Natural killer cell (primary cell): Measurements from ENCODE around the gene STARD10. TPM values are rescaled to one million over a fixed set of nuclear protein-coding genes. Genes with fewer than 3 reads are reported as not detected.

Source experiments
- ATAC-seq, 3 donors: fragments of 150-1000 bp in 2 of 3; fragments of 200-7000 bp in 1 of 3; cut with Tn5 transposase; 1 replicate in 1 of 3; 2 replicates in 2 of 3; pipeline ENCODE4 v1.10.0; 2021; ENCODE audit warnings: mild to moderate bottlenecking in 2 of 3, moderate library complexity in 2 of 3
- DNase-seq, 2 donors: peaks; one replicate each; pipeline versions ENCODE4 v3.0.0 to v3.0.0-alpha.2; 2013 to 2021; ENCODE audit warnings: mixed read lengths in 1 of 2
- H3K27ac ChIP-seq: one replicate; pipeline ENCODE4 v1.5.1; 2013; ENCODE audit warnings: mild to moderate bottlenecking, low read length
- H3K27me3 ChIP-seq: one replicate; pipeline ENCODE4 v1.6.1; 2013; ENCODE audit warnings: low read length; ENCODE audit not compliant: control insufficient read depth, insufficient read depth
- H3K36me3 ChIP-seq: one replicate; pipeline ENCODE4 v1.6.1; 2013; ENCODE audit warnings: low read length; ENCODE audit not compliant: control insufficient read depth, insufficient read depth
- H3K4me1 ChIP-seq: one replicate; pipeline ENCODE4 v1.6.1; 2013; ENCODE audit warnings: low read length; ENCODE audit not compliant: control insufficient read depth, insufficient read depth
- H3K4me3 ChIP-seq: one replicate; pipeline ENCODE4 v1.5.1; 2013; ENCODE audit warnings: low read length
- H3K9me3 ChIP-seq: one replicate; pipeline ENCODE4 v1.6.1; 2013; ENCODE audit warnings: low read length; ENCODE audit not compliant: control insufficient read depth, insufficient read depth
- H3K27ac Mint-ChIP-seq, 2 donors: one replicate each; pipeline ENCODE4 v1.8.0; 2022; ENCODE audit warnings: mild to moderate bottlenecking in 2 of 2, mixed read lengths in 2 of 2, moderate library complexity in 1 of 2
- H3K27me3 Mint-ChIP-seq, 2 donors: one replicate each; pipeline ENCODE4 v1.8.0; 2022; ENCODE audit warnings: low read depth in 2 of 2, mixed read lengths in 2 of 2
- H3K36me3 Mint-ChIP-seq: one replicate; pipeline ENCODE4 v1.8.0; 2022; ENCODE audit warnings: mixed read lengths
- H3K4me1 Mint-ChIP-seq, 2 donors: one replicate each; pipeline ENCODE4 v1.8.0; 2022; ENCODE audit warnings: mixed read lengths in 2 of 2
- H3K4me3 Mint-ChIP-seq: one replicate; pipeline ENCODE4 v1.8.0; 2022; ENCODE audit warnings: mild to moderate bottlenecking, moderate library complexity, mixed read lengths
- H3K9me3 Mint-ChIP-seq, 2 donors: one replicate each; pipeline ENCODE4 v1.8.0; 2022; ENCODE audit warnings: mixed read lengths in 2 of 2
- CTCF ChIP-seq: fragments of 200-600 bp; IDR thresholded peaks from one replicate; pipeline ENCODE4 v1.8.0; 2022; ENCODE audit warnings: antibody characterized with exemption
- WGBS: methylation state at CpG from one replicate; pipeline ENCODE4 v1.1.7; 2013; ENCODE audit warnings: missing lambda C conversion rate; ENCODE audit not compliant: insufficient coverage; 5-methylcytosine and 5-hydroxymethylcytosine counted together
- intact Hi-C: fragments of 100-400 bp; cut with micrococcal nuclease; formaldehyde crosslinking; loops from one replicate; pipeline ENCODE4 v1.14.2; 2022
- total RNA-seq, 4 donors: library from RNA; stranded (reverse); fragments of 120-200 nt in 1 of 4; gene quantifications; one replicate each; pipeline versions ENCODE4 v1.2.3 to v1.2.4, GENCODE V29; 2013 to 2022

The STARD10 gene
- total RNA-seq, 3 donors from 2014 or later (not counting 1 experiment from before 2014, with no cell fraction given) = 10.9 to 17.3 (median 11.7) TPM

- Mint-ChIP-seq H3K4me1 (peaks cover 10 to 18% of the 10 kb centered on the region in 2 donors), H3K27me3 (no peaks in the 10 kb centered on the region), H3K27ac (no peak overlapping the region), H3K4me3 (no peak overlapping the region), H3K36me3 (no peaks in the 10 kb centered on the region), H3K9me3 (no peaks in the 10 kb centered on the region)
- H3K36me3 ChIP-seq = peaks cover 2% of the 10 kb centered on the region
- H3K9me3 ChIP-seq = no peaks in the 10 kb centered on the region
- TF ChIP-seq CTCF = no peak
- intact Hi-C loops = no loop called here
- ATAC-seq = no peak
- whole genome bisulfite sequencing = 81% methylated on average over 4 of the region's 8 CpGs
- no peaks in the 10 kb centered on the region for H3K27me3 ChIP-seq
- no peak overlapping the region for H3K4me3 ChIP-seq
- no peak overlapping the region for H3K27ac ChIP-seq
- no peak for DNase-seq
- H3K4me1 ChIP-seq = peaks cover 29% of the 10 kb centered on the region
These were observed 34.3 kb downstream of the STARD10 start for GRCh38 chr11:72759468-72759985.

DNA sequence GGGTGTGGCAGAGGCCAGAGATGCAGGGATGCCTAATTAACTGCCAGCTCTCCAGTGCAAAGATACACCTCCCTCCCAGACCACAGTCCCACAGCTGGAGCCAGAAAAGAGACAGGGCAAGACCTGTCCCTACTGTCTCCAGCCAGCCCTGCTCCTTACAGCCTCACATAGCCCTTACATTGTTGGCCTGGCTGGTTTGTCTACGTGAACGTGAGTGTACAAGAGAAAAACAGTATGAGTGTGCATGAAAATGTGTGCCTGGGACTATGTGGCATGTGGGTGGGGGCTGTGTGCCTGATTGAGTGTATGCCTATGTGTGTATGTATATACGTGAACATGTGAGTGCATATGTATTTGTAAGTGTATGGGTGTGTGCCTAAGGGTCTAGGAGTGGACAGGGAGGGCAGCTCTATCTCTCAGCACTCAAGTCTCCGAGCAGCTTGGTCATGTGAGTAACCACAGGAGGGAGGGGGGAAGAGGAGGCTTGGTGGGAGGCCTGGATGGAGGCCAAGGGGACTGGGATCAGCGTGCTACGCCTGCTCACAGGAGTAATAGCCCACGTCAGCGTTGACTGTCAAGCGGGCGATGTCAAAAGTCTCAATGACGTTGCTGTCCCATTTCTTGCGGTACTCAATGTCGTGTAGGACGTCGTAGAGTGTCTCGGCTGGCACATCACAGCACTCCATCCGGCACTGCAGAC is 35.0 kb downstream of the STARD10 start:
- H3K27me3 Mint-ChIP-seq = no peaks in the 10 kb centered on the region
- ATAC-seq (peak in 1 of 3 donors; percentile 13), DNase-seq (no peak)
- H3K9me3 ChIP-seq = no peaks in the 10 kb centered on the region
- H3K27ac ChIP-seq = no peak overlapping the region
- H3K9me3 Mint-ChIP-seq = no peaks in the 10 kb centered on the region
- WGBS = 70% methylated on average over 17 of the region's 17 CpGs
- H3K4me3 ChIP-seq = no peak overlapping the region
- H3K4me3 Mint-ChIP-seq = no peak overlapping the region
- peaks cover 22% of the 10 kb centered on the region for H3K4me1 ChIP-seq
- H3K36me3 ChIP-seq = peaks cover 2% of the 10 kb centered on the region
- no peak for TF ChIP-seq CTCF
- no peak overlapping the region for H3K27ac Mint-ChIP-seq
- peaks cover 10 to 18% of the 10 kb centered on the region in 2 donors for H3K4me1 Mint-ChIP-seq
- H3K36me3 Mint-ChIP-seq = no peaks in the 10 kb centered on the region
- no peaks in the 10 kb centered on the region for H3K27me3 ChIP-seq
- intact Hi-C loops = no loop called here

- no peak overlapping the region for H3K4me3 Mint-ChIP-seq
- H3K27ac ChIP-seq = no peak overlapping the region
- ATAC-seq = no peak
These were observed 35.5 kb downstream of the STARD10 start for GRCh38 chr11:72758304-72758689.

More at GRCh38 chr11:72758304-72758689, 35.5 kb downstream of the STARD10 start:
- Histone ChIP-seq H3K4me3 (no peak overlapping the region), H3K27me3 (no peaks in the 10 kb centered on the region), H3K4me1 (peaks cover 22% of the 10 kb centered on the region), H3K36me3 (peaks cover 2% of the 10 kb centered on the region), H3K9me3 (no peaks in the 10 kb centered on the region)
- no peak for DNase-seq
- no peak for TF ChIP-seq CTCF
- Mint-ChIP-seq H3K27me3 (no peaks in the 10 kb centered on the region), H3K9me3 (no peaks in the 10 kb centered on the region), H3K36me3 (no peaks in the 10 kb centered on the region), H3K27ac (peak overlapping the region in 1 of 2 donors; percentile 16), H3K4me1 (peaks cover 8 to 21% of the 10 kb centered on the region in 2 donors)
- intact Hi-C loops = no loop called here
- 92% methylated on average over 7 of the region's 7 CpGs for WGBS
